Measurements from ENCODE around the gene ADAMTS12.

Gene ADAMTS12

GRCh38 chr5:33850100-33850594 is 41.6 kb downstream of the ADAMTS12 start:
- no peak overlapping the region for H3K27ac ChIP-seq (ENCODE audit: insufficient read depth, low read length, poor library complexity, severe bottlenecking)
- peaks cover 3% of the 10 kb centered on the region for H3K4me1 ChIP-seq (ENCODE audit: control insufficient read depth, insufficient read depth, low read length, poor library complexity, severe bottlenecking)
- no peaks in the 10 kb centered on the region for H3K27me3 ChIP-seq (replicated peaks; ENCODE audit: control insufficient read depth, insufficient read depth, low read length, poor library complexity, severe bottlenecking)
- H3K9me3 ChIP-seq (ENCODE audit: control insufficient read depth, low read length) = no peaks in the 10 kb centered on the region
- no peak overlapping the region for H3K4me3 ChIP-seq (ENCODE audit: insufficient read depth, low read depth, low read length, poor library complexity, severe bottlenecking)
- peak in 1 of 3 donors; percentile 3 for DNase-seq
- no peaks in the 10 kb centered on the region for H3K36me3 ChIP-seq (ENCODE audit: control insufficient read depth, insufficient read depth, low read length)

DNA sequence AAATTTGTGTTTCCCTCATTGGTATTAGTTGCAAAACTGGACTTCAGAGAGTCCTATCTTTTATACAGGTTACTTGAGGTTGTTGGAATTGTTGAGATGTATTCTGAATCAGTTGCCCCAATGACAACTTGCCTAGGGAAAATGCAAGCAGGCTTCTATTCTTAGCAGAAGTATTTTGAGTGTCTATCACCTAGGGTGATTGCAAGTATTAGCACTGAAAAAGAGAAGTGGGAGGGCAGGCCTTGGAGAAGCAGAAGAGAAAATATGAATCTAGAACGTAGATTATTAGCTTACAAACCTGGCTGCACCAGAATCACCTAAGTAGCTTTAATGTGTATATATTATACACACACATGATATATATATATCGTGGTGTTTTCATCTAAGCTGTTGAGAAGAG is 43.2 kb downstream of the ADAMTS12 start:
- Histone ChIP-seq H3K36me3 (ENCODE audit: control insufficient read depth, insufficient read depth, low read length) (no peaks in the 10 kb centered on the region), H3K4me3 (ENCODE audit: insufficient read depth, low read depth, low read length, poor library complexity, severe bottlenecking) (no peak overlapping the region), H3K27ac (ENCODE audit: insufficient read depth, low read length, poor library complexity, severe bottlenecking) (no peak overlapping the region), H3K27me3 (replicated peaks; ENCODE audit: control insufficient read depth, insufficient read depth, low read length, poor library complexity, severe bottlenecking) (no peaks in the 10 kb centered on the region), H3K9me3 (ENCODE audit: control insufficient read depth, low read length) (no peaks in the 10 kb centered on the region), H3K4me1 (ENCODE audit: control insufficient read depth, insufficient read depth, low read length, poor library complexity, severe bottlenecking) (peaks cover 3% of the 10 kb centered on the region)
- DNase-seq = no peak

DNA sequence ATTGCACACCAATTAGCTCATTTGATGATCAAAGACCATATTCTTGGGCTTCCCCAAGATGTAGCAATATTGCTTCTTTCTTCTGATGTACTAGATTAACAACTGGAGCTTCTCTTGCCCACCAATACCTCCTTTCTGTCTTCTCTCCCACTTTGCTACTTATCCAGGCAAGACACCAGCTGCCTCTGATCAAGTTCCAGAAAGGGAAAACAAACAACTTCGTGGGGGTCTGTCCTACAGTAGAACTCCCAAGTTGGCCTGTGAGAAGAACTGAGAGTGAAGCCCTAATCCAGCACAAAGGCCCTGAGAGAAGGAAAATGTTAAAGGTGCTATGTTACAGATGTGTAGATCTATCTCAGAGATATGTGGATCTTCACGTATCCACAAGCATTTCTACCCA is 44.9 kb downstream of the ADAMTS12 start:
- H3K9me3 ChIP-seq (ENCODE audit: control insufficient read depth, low read length) = no peaks in the 10 kb centered on the region
- DNase-seq = no peak
- no peak overlapping the region for H3K4me3 ChIP-seq (ENCODE audit: insufficient read depth, low read depth, low read length, poor library complexity, severe bottlenecking)
- H3K27ac ChIP-seq (ENCODE audit: insufficient read depth, low read length, poor library complexity, severe bottlenecking) = no peak overlapping the region
- H3K36me3 ChIP-seq (ENCODE audit: control insufficient read depth, insufficient read depth, low read length) = no peaks in the 10 kb centered on the region
- H3K4me1 ChIP-seq (ENCODE audit: control insufficient read depth, insufficient read depth, low read length, poor library complexity, severe bottlenecking) = peaks cover 3% of the 10 kb centered on the region
- H3K27me3 ChIP-seq (replicated peaks; ENCODE audit: control insufficient read depth, insufficient read depth, low read length, poor library complexity, severe bottlenecking) = no peaks in the 10 kb centered on the region

GRCh38 chr5:33843579-33843978 is 48.2 kb downstream of the ADAMTS12 start:
- Histone ChIP-seq H3K4me3 (ENCODE audit: insufficient read depth, low read depth, low read length, poor library complexity, severe bottlenecking) (no peak overlapping the region), H3K27ac (ENCODE audit: insufficient read depth, low read length, poor library complexity, severe bottlenecking) (no peak overlapping the region), H3K9me3 (ENCODE audit: control insufficient read depth, low read length) (no peaks in the 10 kb centered on the region), H3K36me3 (ENCODE audit: control insufficient read depth, insufficient read depth, low read length) (no peaks in the 10 kb centered on the region), H3K4me1 (ENCODE audit: control insufficient read depth, insufficient read depth, low read length, poor library complexity, severe bottlenecking) (no peaks in the 10 kb centered on the region), H3K27me3 (replicated peaks; ENCODE audit: control insufficient read depth, insufficient read depth, low read length, poor library complexity, severe bottlenecking) (no peaks in the 10 kb centered on the region)
- DNase-seq = no peak

DNA sequence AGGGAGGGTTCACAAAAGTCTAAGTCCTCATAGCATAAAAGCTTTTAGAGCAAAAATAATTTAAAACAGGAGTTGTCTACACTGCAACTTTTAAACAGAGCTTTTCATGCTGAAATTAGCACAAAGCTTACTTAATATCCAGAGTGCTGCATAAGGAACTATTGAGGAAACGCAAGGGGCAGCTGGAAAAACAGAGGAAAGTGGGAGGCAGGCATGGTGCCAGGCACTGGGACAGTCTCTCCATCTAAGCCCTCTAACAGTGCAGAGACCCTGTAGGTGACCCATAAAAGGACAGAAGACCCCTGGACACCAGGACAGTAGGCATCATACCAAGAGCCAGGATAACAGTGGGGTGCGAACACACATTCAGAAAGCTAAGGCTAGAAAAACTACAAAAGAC is 49.3 kb downstream of the ADAMTS12 start:
- Histone ChIP-seq H3K4me1 (ENCODE audit: control insufficient read depth, insufficient read depth, low read length, poor library complexity, severe bottlenecking) (no peaks in the 10 kb centered on the region), H3K9me3 (ENCODE audit: control insufficient read depth, low read length) (no peaks in the 10 kb centered on the region), H3K36me3 (ENCODE audit: control insufficient read depth, insufficient read depth, low read length) (no peaks in the 10 kb centered on the region), H3K4me3 (ENCODE audit: insufficient read depth, low read depth, low read length, poor library complexity, severe bottlenecking) (no peak overlapping the region), H3K27me3 (replicated peaks; ENCODE audit: control insufficient read depth, insufficient read depth, low read length, poor library complexity, severe bottlenecking) (no peaks in the 10 kb centered on the region), H3K27ac (ENCODE audit: insufficient read depth, low read length, poor library complexity, severe bottlenecking) (no peak overlapping the region)
- DNase-seq = no peak

GRCh38 chr5:33841891-33842290 is 49.9 kb downstream of the ADAMTS12 start:
- no peaks in the 10 kb centered on the region for H3K9me3 ChIP-seq (ENCODE audit: control insufficient read depth, low read length)
- H3K27ac ChIP-seq (ENCODE audit: insufficient read depth, low read length, poor library complexity, severe bottlenecking) = no peak overlapping the region
- no peak for DNase-seq
- no peaks in the 10 kb centered on the region for H3K4me1 ChIP-seq (ENCODE audit: control insufficient read depth, insufficient read depth, low read length, poor library complexity, severe bottlenecking)
- H3K4me3 ChIP-seq (ENCODE audit: insufficient read depth, low read depth, low read length, poor library complexity, severe bottlenecking) = no peak overlapping the region
- no peaks in the 10 kb centered on the region for H3K27me3 ChIP-seq (replicated peaks; ENCODE audit: control insufficient read depth, insufficient read depth, low read length, poor library complexity, severe bottlenecking)
- no peaks in the 10 kb centered on the region for H3K36me3 ChIP-seq (ENCODE audit: control insufficient read depth, insufficient read depth, low read length)

DNA sequence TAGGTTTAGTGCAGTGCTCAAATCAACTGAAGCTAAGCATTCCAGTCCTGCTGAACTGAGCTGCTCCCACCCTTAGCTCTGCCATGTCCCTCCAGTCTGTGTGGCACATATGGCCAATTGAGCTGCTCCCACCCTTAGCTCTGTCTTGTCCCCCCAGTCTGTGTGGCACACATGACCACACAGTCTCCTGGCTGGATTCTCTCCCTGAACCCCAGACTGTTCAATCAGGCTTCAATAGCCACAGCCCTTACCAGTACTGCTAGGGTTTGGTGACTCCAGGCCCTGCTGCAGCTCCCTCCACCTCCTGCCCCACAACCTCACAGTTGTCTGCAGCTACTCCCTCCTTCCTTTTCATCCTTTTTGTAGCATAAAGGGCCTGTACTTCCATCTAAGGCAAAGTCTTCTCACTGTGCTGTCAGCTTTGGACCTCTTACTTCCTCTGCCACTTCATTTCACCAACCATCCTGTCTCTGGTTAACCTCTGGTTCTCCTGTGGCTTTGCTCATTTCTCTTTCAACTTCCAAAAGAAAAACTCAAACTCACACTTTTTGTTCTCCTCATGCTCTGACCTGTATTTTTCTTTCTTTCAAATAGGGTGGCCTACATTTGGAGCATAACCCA is 50.8 kb downstream of the ADAMTS12 start:
- Histone ChIP-seq H3K4me1 (ENCODE audit: control insufficient read depth, insufficient read depth, low read length, poor library complexity, severe bottlenecking) (no peaks in the 10 kb centered on the region), H3K27ac (ENCODE audit: insufficient read depth, low read length, poor library complexity, severe bottlenecking) (no peak overlapping the region), H3K4me3 (ENCODE audit: insufficient read depth, low read depth, low read length, poor library complexity, severe bottlenecking) (no peak overlapping the region), H3K9me3 (ENCODE audit: control insufficient read depth, low read length) (no peaks in the 10 kb centered on the region), H3K27me3 (replicated peaks; ENCODE audit: control insufficient read depth, insufficient read depth, low read length, poor library complexity, severe bottlenecking) (no peaks in the 10 kb centered on the region), H3K36me3 (ENCODE audit: control insufficient read depth, insufficient read depth, low read length) (no peaks in the 10 kb centered on the region)
- no peak for DNase-seq

DNA sequence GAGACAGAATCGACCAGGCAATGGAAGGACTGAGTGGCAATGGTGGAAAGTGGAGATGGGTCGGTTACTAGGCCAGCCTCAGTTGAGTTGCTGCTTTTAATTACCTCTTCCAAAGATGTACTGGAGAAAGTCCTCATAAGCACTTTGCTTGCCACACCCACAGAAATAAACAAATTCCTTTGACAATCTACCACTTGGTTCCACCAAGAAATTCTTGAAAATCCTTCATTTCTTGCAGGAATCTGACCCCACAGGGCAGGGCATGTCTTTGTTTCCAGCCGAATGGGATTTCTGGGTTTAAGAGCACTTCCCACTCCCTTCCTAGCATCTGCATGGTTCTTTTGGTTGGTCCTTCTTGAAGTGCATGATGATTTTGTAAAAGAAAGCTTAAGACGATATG is 54.5 kb downstream of the ADAMTS12 start:
- H3K4me3 ChIP-seq (ENCODE audit: insufficient read depth, low read depth, low read length, poor library complexity, severe bottlenecking) = no peak overlapping the region
- H3K27ac ChIP-seq (ENCODE audit: insufficient read depth, low read length, poor library complexity, severe bottlenecking) = no peak overlapping the region
- no peaks in the 10 kb centered on the region for H3K9me3 ChIP-seq (ENCODE audit: control insufficient read depth, low read length)
- no peak for DNase-seq
- no peaks in the 10 kb centered on the region for H3K36me3 ChIP-seq (ENCODE audit: control insufficient read depth, insufficient read depth, low read length)
- H3K4me1 ChIP-seq (ENCODE audit: control insufficient read depth, insufficient read depth, low read length, poor library complexity, severe bottlenecking) = no peaks in the 10 kb centered on the region
- no peaks in the 10 kb centered on the region for H3K27me3 ChIP-seq (replicated peaks; ENCODE audit: control insufficient read depth, insufficient read depth, low read length, poor library complexity, severe bottlenecking)

DNA sequence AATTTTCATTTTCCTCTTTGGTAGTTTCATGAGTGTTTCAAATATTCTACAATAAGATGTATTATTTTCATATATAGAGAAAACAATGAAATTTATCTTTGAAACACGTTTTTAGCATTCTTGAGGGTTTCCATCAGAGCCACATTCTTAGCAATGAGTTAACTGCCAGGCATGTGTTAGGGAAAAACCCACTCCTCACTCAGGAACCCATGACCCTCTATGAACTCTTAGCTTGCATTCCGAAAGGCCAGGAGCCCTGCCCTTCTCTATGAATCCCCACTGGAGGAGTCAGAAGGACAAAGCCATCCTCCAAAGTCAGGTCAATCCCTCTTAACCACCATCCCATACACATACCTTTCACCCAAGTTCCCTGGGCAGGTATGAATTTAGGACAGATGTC is 57.5 kb downstream of the ADAMTS12 start:
- Histone ChIP-seq H3K27ac (ENCODE audit: insufficient read depth, low read length, poor library complexity, severe bottlenecking) (no peak overlapping the region), H3K9me3 (ENCODE audit: control insufficient read depth, low read length) (no peaks in the 10 kb centered on the region), H3K27me3 (replicated peaks; ENCODE audit: control insufficient read depth, insufficient read depth, low read length, poor library complexity, severe bottlenecking) (no peaks in the 10 kb centered on the region), H3K4me1 (ENCODE audit: control insufficient read depth, insufficient read depth, low read length, poor library complexity, severe bottlenecking) (no peaks in the 10 kb centered on the region), H3K36me3 (ENCODE audit: control insufficient read depth, insufficient read depth, low read length) (no peaks in the 10 kb centered on the region), H3K4me3 (ENCODE audit: insufficient read depth, low read depth, low read length, poor library complexity, severe bottlenecking) (no peak overlapping the region)
- no peak for DNase-seq

DNA sequence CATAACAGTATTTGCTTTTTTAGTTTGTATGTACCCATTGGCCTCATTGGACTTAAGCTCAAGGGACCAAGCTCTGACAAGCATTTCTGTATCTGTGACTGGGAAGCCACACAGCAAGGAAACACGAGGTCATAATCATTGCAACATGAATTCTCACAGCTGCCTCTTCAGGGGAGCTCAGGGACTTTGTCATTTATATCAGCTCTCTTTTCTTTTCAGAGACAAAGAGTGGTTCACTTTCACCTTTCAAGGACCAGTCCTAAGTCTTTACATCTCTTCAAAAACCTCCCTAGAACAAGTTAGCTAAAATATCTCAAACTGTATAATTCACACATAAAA is 58.6 kb downstream of the ADAMTS12 start:
- Histone ChIP-seq H3K9me3 (ENCODE audit: control insufficient read depth, low read length) (no peaks in the 10 kb centered on the region), H3K27ac (ENCODE audit: insufficient read depth, low read length, poor library complexity, severe bottlenecking) (no peak overlapping the region), H3K27me3 (replicated peaks; ENCODE audit: control insufficient read depth, insufficient read depth, low read length, poor library complexity, severe bottlenecking) (no peaks in the 10 kb centered on the region), H3K36me3 (ENCODE audit: control insufficient read depth, insufficient read depth, low read length) (no peaks in the 10 kb centered on the region), H3K4me1 (ENCODE audit: control insufficient read depth, insufficient read depth, low read length, poor library complexity, severe bottlenecking) (no peaks in the 10 kb centered on the region), H3K4me3 (ENCODE audit: insufficient read depth, low read depth, low read length, poor library complexity, severe bottlenecking) (no peak overlapping the region)
- no peak for DNase-seq
